H9 (cell line): ENCODE data around the gene HAND1. TPM values are rescaled to one million over a fixed set of nuclear protein-coding genes. Genes with fewer than 3 reads are reported as not detected.

Experiments
- DNase-seq: peaks from one replicate; pipeline ENCODE4 v3.0.0-alpha.2; 2017
- H2AFZ ChIP-seq: one replicate; pipeline ENCODE4 v1.6.1; 2013; ENCODE audit warnings: mild to moderate bottlenecking, low read length, control low read depth, moderate library complexity
- H2AK5ac ChIP-seq: 2 replicates; pipeline ENCODE4 v1.6.1; 2013; ENCODE audit warnings: low read length, control low read depth, mixed read lengths; ENCODE audit not compliant: insufficient read length
- H2BK120ac ChIP-seq: one replicate; pipeline ENCODE4 v1.6.1; 2013; ENCODE audit warnings: low read depth, mild to moderate bottlenecking, low read length, control low read depth, inconsistent platforms; ENCODE audit not compliant: poor library complexity, severe bottlenecking
- H2BK12ac ChIP-seq: 2 replicates; pipeline ENCODE4 v1.6.1; 2013; ENCODE audit warnings: low read length, control low read depth, mixed read lengths, low read depth; ENCODE audit not compliant: insufficient read length
- H2BK15ac ChIP-seq: 2 replicates; pipeline ENCODE4 v1.6.1; 2013; ENCODE audit warnings: low read depth, low read length, control low read depth
- H2BK20ac ChIP-seq: one replicate; pipeline ENCODE4 v1.6.1; 2013; ENCODE audit warnings: low read depth, mild to moderate bottlenecking, low read length, control low read depth, inconsistent platforms; ENCODE audit not compliant: poor library complexity, severe bottlenecking
- H2BK5ac ChIP-seq: 2 replicates; pipeline ENCODE4 v1.6.1; 2013; ENCODE audit warnings: low read length, control low read depth, mixed read lengths; ENCODE audit not compliant: insufficient read length
- H3K14ac ChIP-seq: 2 replicates; pipeline ENCODE4 v1.6.1; 2013; ENCODE audit warnings: low read length, control low read depth; ENCODE audit not compliant: insufficient read depth
- H3K18ac ChIP-seq: 2 replicates; pipeline ENCODE4 v1.6.1; 2013; ENCODE audit warnings: low read depth, mild to moderate bottlenecking, mixed read lengths, low read length, control low read depth; ENCODE audit not compliant: insufficient read length
- H3K23ac ChIP-seq: 2 replicates; pipeline ENCODE4 v1.6.1; 2013; ENCODE audit warnings: low read length, control low read depth, mixed read lengths, low read depth; ENCODE audit not compliant: insufficient read length
- H3K23me2 ChIP-seq: 2 replicates; pipeline ENCODE4 v1.6.1; 2013; ENCODE audit warnings: low read depth, mild to moderate bottlenecking, mixed read lengths, low read length, control low read depth; ENCODE audit not compliant: insufficient read length, poor library complexity, severe bottlenecking
- H3K27ac ChIP-seq: 2 replicates; pipeline ENCODE4 v1.5.1; 2013; ENCODE audit warnings: low read length, control low read depth, mixed read lengths, low read depth; ENCODE audit not compliant: insufficient read length
- H3K27me3 ChIP-seq: 2 replicates; pipeline ENCODE4 v1.6.1; 2013; ENCODE audit warnings: low read length, control low read depth, inconsistent platforms; ENCODE audit not compliant: insufficient read depth
- H3K4ac ChIP-seq: 2 replicates; pipeline ENCODE4 v1.6.1; 2013; ENCODE audit warnings: low read depth, mild to moderate bottlenecking, control low read depth, inconsistent platforms, low read length, moderate library complexity
- H3K4me1 ChIP-seq: 2 replicates; pipeline ENCODE4 v1.6.1; 2013; ENCODE audit warnings: low read length, control low read depth, inconsistent platforms; ENCODE audit not compliant: insufficient read depth
- H3K4me2 ChIP-seq: 2 replicates; pipeline ENCODE4 v1.6.1; 2013; ENCODE audit warnings: low read length, control low read depth, mixed read lengths; ENCODE audit not compliant: insufficient read length, insufficient read depth
- H3K56ac ChIP-seq: 2 replicates; pipeline ENCODE4 v1.6.1; 2013; ENCODE audit warnings: low read depth, mild to moderate bottlenecking, mixed read lengths, low read length, control low read depth; ENCODE audit not compliant: insufficient read length
- H3K79me1 ChIP-seq: 2 replicates; pipeline ENCODE4 v1.6.1; 2013; ENCODE audit warnings: low read depth, mild to moderate bottlenecking, moderate library complexity, low read length, control low read depth, inconsistent platforms; ENCODE audit not compliant: insufficient read depth, poor library complexity, severe bottlenecking
- H3K79me2 ChIP-seq: 2 replicates; pipeline ENCODE4 v1.6.1; 2013; ENCODE audit warnings: low read length, control low read depth, inconsistent platforms; ENCODE audit not compliant: insufficient read depth
- H3K9ac ChIP-seq: 2 replicates; pipeline ENCODE4 v1.6.1; 2013; ENCODE audit warnings: low read length, control low read depth, mixed read lengths; ENCODE audit not compliant: insufficient read length; ENCODE audit errors: extremely low read depth
- H3K9me3 ChIP-seq: one replicate; pipeline ENCODE4 v1.6.1; 2013; ENCODE audit warnings: low read depth, low read length, inconsistent platforms; ENCODE audit not compliant: control insufficient read depth
- H3T11ph ChIP-seq: one replicate; pipeline ENCODE4 v1.6.1; 2013; ENCODE audit warnings: mild to moderate bottlenecking, low read length, control low read depth, inconsistent platforms
- H4K20me1 ChIP-seq: one replicate; pipeline ENCODE4 v1.6.1; 2013; ENCODE audit not compliant: control insufficient read depth, insufficient read length, insufficient read depth
- H4K5ac ChIP-seq: 2 replicates; pipeline ENCODE4 v1.6.1; 2013; ENCODE audit warnings: low read depth, mild to moderate bottlenecking, mixed read lengths, low read length, control low read depth; ENCODE audit not compliant: insufficient read length
- H4K8ac ChIP-seq: replicated peaks from 2 replicates; pipeline ENCODE4 v1.6.1; 2013; ENCODE audit warnings: low read length, control low read depth, mixed read lengths, low read depth; ENCODE audit not compliant: insufficient read length
- H4K91ac ChIP-seq: 2 replicates; pipeline ENCODE4 v1.6.1; 2013; ENCODE audit warnings: low read depth, mild to moderate bottlenecking, moderate library complexity, mixed read lengths, low read length, control low read depth; ENCODE audit not compliant: insufficient read length
- H3K27ac Mint-ChIP-seq, 3 experiments: 2 replicates in 2 of 3; 3 replicates in 1 of 3; pipeline ENCODE4 v1.8.0; 2020 to 2021; ENCODE audit warnings: mixed read lengths in 3 of 3, mild to moderate bottlenecking in 1 of 3, moderate library complexity in 1 of 3
- H3K27me3 Mint-ChIP-seq: 2 replicates; pipeline ENCODE4 v1.8.0; 2021; ENCODE audit warnings: low read depth, mild to moderate bottlenecking, moderate library complexity, mixed read lengths
- H3K36me3 Mint-ChIP-seq, 3 experiments: 2 replicates in 2 of 3; 3 replicates in 1 of 3; pipeline ENCODE4 v1.8.0; 2020 to 2021; ENCODE audit warnings: low read depth in 3 of 3, mixed read lengths in 3 of 3; ENCODE audit not compliant: insufficient read depth in 1 of 3
- H3K4me1 Mint-ChIP-seq, 2 experiments: 2 replicates each; pipeline ENCODE4 v1.8.0; 2020; ENCODE audit warnings: mixed read lengths in 2 of 2
- H3K4me3 Mint-ChIP-seq, 2 experiments: 2 replicates in 1 of 2; 3 replicates in 1 of 2; pipeline ENCODE4 v1.8.0; 2020 to 2021; ENCODE audit warnings: mild to moderate bottlenecking in 2 of 2, mixed read lengths in 2 of 2, moderate library complexity in 1 of 2
- H3K9me3 Mint-ChIP-seq, 2 experiments: 2 replicates in 1 of 2; 3 replicates in 1 of 2; pipeline ENCODE4 v1.8.0; 2020; ENCODE audit warnings: mild to moderate bottlenecking in 2 of 2, mixed read lengths in 2 of 2, moderate library complexity in 1 of 2
- CTCF ChIP-seq: fragments of 200-600 bp; sonication (generic); conservative IDR thresholded peaks from 3 replicates; pipeline ENCODE4 v1.8.0; 2021; ENCODE audit warnings: antibody characterized with exemption, mild to moderate bottlenecking
- WGBS: extraction: QIAGEN DNeasy Blood & Tissue Kit; methylation state at CpG from one replicate; pipeline ENCODE4 v1.1.7; 2013; ENCODE audit warnings: missing lambda C conversion rate, low lambda C conversion rate, mixed read lengths; ENCODE audit not compliant: insufficient read length; ENCODE audit errors: extremely low coverage; 5-methylcytosine and 5-hydroxymethylcytosine counted together
- total RNA-seq: library from RNA; stranded (reverse); gene quantifications from 2 replicates; pipeline ENCODE4 v1.2.1, GENCODE V29; 2021

The HAND1 gene
- total RNA-seq, 1 experiment from 2014 or later: not detected

GRCh38 chr5:154508114-154508513 is 30.1 kb upstream of the HAND1 start:
- H4K5ac ChIP-seq: no peak overlapping the region
- no peaks in the 10 kb centered on the region for H3K36me3 Mint-ChIP-seq
- no peak overlapping the region for H2BK15ac ChIP-seq
- H3K4me1 Mint-ChIP-seq: peaks cover 5 to 14% of the 10 kb centered on the region in 2 experiments; a peak in 3 of 4 replicates
- no peak overlapping the region for H3K27ac ChIP-seq
- no peak overlapping the region for H3K23ac ChIP-seq
- DNase-seq: no peak
- no peaks in the 10 kb centered on the region for H3K79me1 ChIP-seq
- peaks cover 18% of the 10 kb centered on the region for H3K27me3 Mint-ChIP-seq
- H3K79me2 ChIP-seq: no peaks in the 10 kb centered on the region
- no peak overlapping the region for H2BK12ac ChIP-seq
- no peak overlapping the region for H3K9ac ChIP-seq
- H3K9me3 Mint-ChIP-seq: no peaks in the 10 kb centered on the region
- H3K4ac ChIP-seq: no peak overlapping the region
- H3K9me3 ChIP-seq: no peaks in the 10 kb centered on the region
- H3K14ac ChIP-seq: no peak overlapping the region
- no peaks in the 10 kb centered on the region for H3K4me1 ChIP-seq
- H3K27me3 ChIP-seq: no peaks in the 10 kb centered on the region
- no peak overlapping the region for H2BK5ac ChIP-seq
- no peaks in the 10 kb centered on the region for H3K23me2 ChIP-seq
- H2AFZ ChIP-seq: no peak overlapping the region
- no peak overlapping the region for H3K56ac ChIP-seq
- no peak overlapping the region; a peak in 1 of 7 replicates for H3K27ac Mint-ChIP-seq
- no peak for TF ChIP-seq CTCF
- H4K91ac ChIP-seq: no peak overlapping the region
- no peak overlapping the region for H3K18ac ChIP-seq
- WGBS: no CpG with 5 or more reads among the region's 2 CpGs
- H2AK5ac ChIP-seq: no peak overlapping the region
- H3K4me2 ChIP-seq: no peak overlapping the region
- no peak overlapping the region for H4K8ac ChIP-seq
- no peak overlapping the region for H2BK120ac ChIP-seq
- H3K4me3 Mint-ChIP-seq: no peak overlapping the region
- H3T11ph ChIP-seq: no peak overlapping the region
- no peaks in the 10 kb centered on the region for H4K20me1 ChIP-seq
- no peak overlapping the region for H2BK20ac ChIP-seq
